HCT116 (cell line): ENCODE measurements around the gene FXYD2. TPM values are rescaled to one million over a fixed set of nuclear protein-coding genes. Genes with fewer than 3 reads are reported as not detected.

Experiments
- ATAC-seq: fragments of 200-7000 bp; cut with Tn5 transposase; 2 replicates; pipeline ENCODE4 v1.9.1; 2020; ENCODE audit warnings: mild to moderate bottlenecking, moderate library complexity
- BruUV-seq: library from RNA; stranded (reverse); fragments of 400-500 nt; replicated peaks from 2 replicates; lab custom pipeline; 2021; lab: Mats Ljungman, UMichigan
- CTCF ChIA-PET: fragments of 300-600 bp; sonication (Branson Sonifier 250); formaldehyde crosslinking; loops from one replicate; lab custom pipeline; 2021; ENCODE audit warnings: antibody characterized with exemption; lab: Charles Lee
- POLR2A ChIA-PET: fragments of 300-600, 350-600 bp; sonication (Branson Sonifier 250); formaldehyde crosslinking; loops from one replicate; lab custom pipeline; 2021; ENCODE audit warnings: antibody characterized with exemption; lab: Charles Lee
- RAD21 ChIA-PET, 2 experiments: fragments of 300-600 bp; sonication (Branson Sonifier 250); formaldehyde crosslinking; loops; one replicate each; lab custom pipeline; 2023; ENCODE audit warnings: low total read pairs in 2 of 2; ENCODE audit not compliant: uncharacterized antibody in 2 of 2, unreplicated experiment in 2 of 2, low non-redundant PET in 1 of 2; lab: Charles Lee
- DNase-seq: peaks from one replicate; pipeline ENCODE4 v3.0.0-alpha.2; 2010; ENCODE audit warnings: low read depth, low spot score
- H2AFZ ChIP-seq: fragments of 200-600 bp; shearing (Covaris generic), sonication (generic); 2 replicates; pipeline ENCODE4 v1.6.1; 2017; ENCODE audit warnings: low read depth, mixed run types, mixed read lengths, antibody characterized with exemption, low read length; ENCODE audit not compliant: poor library complexity, severe bottlenecking
- H3K27ac ChIP-seq: 2 replicates; pipeline ENCODE4 v1.5.1; 2012; ENCODE audit warnings: low read depth, low read length
- H3K27me3 ChIP-seq: fragments of 200-600 bp; sonication (generic); 2 replicates; pipeline ENCODE4 v1.6.1; 2016; ENCODE audit warnings: mixed run types, low read length, mixed read lengths; ENCODE audit not compliant: insufficient read depth
- H3K36me3 ChIP-seq, 2 experiments: fragments of 200-500 bp in 1 of 2; fragments of 200-600 bp in 1 of 2; sonication (Bioruptor generic) in 1 of 2; sonication (generic) in 1 of 2; 2 replicates each; pipeline versions ENCODE4 v1.5.1 to v1.6.1; 2014 to 2016; ENCODE audit warnings: low read length in 2 of 2, inconsistent platforms in 1 of 2, mixed read lengths in 1 of 2, mixed run types in 1 of 2; ENCODE audit not compliant: insufficient read depth in 2 of 2, control insufficient read depth in 1 of 2
- H3K4me1 ChIP-seq, 2 experiments: fragments of 200-600 bp in 1 of 2; sonication (generic) in 1 of 2; 2 replicates each; pipeline versions ENCODE4 v1.5.1 to v1.6.1; 2012 to 2017; ENCODE audit warnings: low read length in 2 of 2, inconsistent platforms in 1 of 2, mild to moderate bottlenecking in 1 of 2, mixed read lengths in 1 of 2, mixed run types in 1 of 2, moderate library complexity in 1 of 2; ENCODE audit not compliant: insufficient read depth in 2 of 2, control insufficient read depth in 1 of 2
- H3K4me2 ChIP-seq: fragments of 200-600 bp; sonication (generic); 2 replicates; pipeline ENCODE4 v1.6.1; 2017; ENCODE audit warnings: mixed run types, low read length, mixed read lengths
- H3K4me3 ChIP-seq, 2 experiments: fragments of 200-600 bp in 1 of 2; sonication (generic) in 1 of 2; replicated peaks in 1 of 2; 2 replicates each; pipeline ENCODE4 v1.5.1; 2011 to 2016; ENCODE audit warnings: low read length in 2 of 2, control low read depth in 1 of 2, low read depth in 1 of 2, mild to moderate bottlenecking in 1 of 2, mixed read lengths in 1 of 2, mixed run types in 1 of 2
- H3K79me2 ChIP-seq: fragments of 200-600 bp; sonication (generic); 2 replicates; pipeline ENCODE4 v1.6.1; 2017; ENCODE audit warnings: mild to moderate bottlenecking, mixed run types, low read length, moderate library complexity, mixed read lengths; ENCODE audit not compliant: insufficient read depth
- H3K9ac ChIP-seq: fragments of 200-600 bp; sonication (generic); 2 replicates; pipeline ENCODE4 v1.6.1; 2016; ENCODE audit warnings: low read length, mixed read lengths
- H3K9me2 ChIP-seq: fragments of 200-600 bp; sonication (generic), shearing (Covaris generic); 2 replicates; pipeline ENCODE4 v1.6.1; 2017; ENCODE audit warnings: mixed run types, mild to moderate bottlenecking, moderate library complexity; ENCODE audit not compliant: insufficient read depth
- H3K9me3 ChIP-seq, 2 experiments: fragments of 200-500 bp in 1 of 2; fragments of 200-600 bp in 1 of 2; sonication (Bioruptor generic) in 1 of 2; sonication (generic) in 1 of 2; 2 replicates each; pipeline ENCODE4 v1.6.1; 2014 to 2017; ENCODE audit warnings: low read length in 2 of 2, mixed read lengths in 2 of 2, inconsistent platforms in 1 of 2, low read depth in 1 of 2, mild to moderate bottlenecking in 1 of 2, mixed run types in 1 of 2, moderate library complexity in 1 of 2; ENCODE audit not compliant: control insufficient read depth in 1 of 2, insufficient read depth in 1 of 2
- H4K20me1 ChIP-seq: fragments of 200-600 bp; sonication (generic), shearing (Covaris generic); 2 replicates; pipeline ENCODE4 v1.6.1; 2017; ENCODE audit warnings: mixed run types, mild to moderate bottlenecking, moderate library complexity; ENCODE audit not compliant: insufficient read depth
- CBX3 ChIP-seq: IDR thresholded peaks from 2 replicates; pipeline ENCODE4 v1.6.1; 2012; ENCODE audit warnings: low read depth
- CEBPB ChIP-seq: IDR thresholded peaks from 2 replicates; pipeline ENCODE4 v1.6.1; 2012; ENCODE audit warnings: low read depth
- EGR1 ChIP-seq: IDR thresholded peaks from 2 replicates; pipeline ENCODE4 v1.6.1; 2012; ENCODE audit warnings: low read depth
- ELF1 ChIP-seq: IDR thresholded peaks from 2 replicates; pipeline ENCODE4 v1.6.1; 2012; ENCODE audit warnings: low read depth, borderline replicate concordance
- POLR2A ChIP-seq: IDR thresholded peaks from 2 replicates; pipeline ENCODE4 v1.7.0; 2011; ENCODE audit warnings: borderline replicate concordance; ENCODE audit not compliant: insufficient read depth, insufficient read length; ENCODE audit errors: extremely low read depth
- SIN3A ChIP-seq: IDR thresholded peaks from 2 replicates; pipeline ENCODE4 v1.6.1; 2012; ENCODE audit warnings: low read depth
- SP1 ChIP-seq: IDR thresholded peaks from 2 replicates; pipeline ENCODE4 v1.6.1; 2012; ENCODE audit warnings: low read depth
- SRF ChIP-seq: IDR thresholded peaks from 2 replicates; pipeline ENCODE4 v1.6.1; 2012; ENCODE audit warnings: low read depth
- YY1 ChIP-seq: IDR thresholded peaks from 2 replicates; pipeline ENCODE4 v1.6.1; 2011; ENCODE audit warnings: low read length, low read depth, moderate library complexity, mild to moderate bottlenecking; ENCODE audit not compliant: insufficient replicate concordance; ENCODE audit errors: extremely low read depth
- intact Hi-C: fragments of 100-400 bp; cut with micrococcal nuclease; formaldehyde crosslinking; loops from 2 replicates; pipeline ENCODE4 v1.10.0; 2022
- total RNA-seq: library from RNA; stranded (reverse); gene quantifications from one replicate; pipeline ENCODE4 v1.2.1, GENCODE V29; 2021; ENCODE audit not compliant: unreplicated experiment
- TF ChIP-seq, protein P1 (sequence below): IDR thresholded peaks from 2 replicates; pipeline ENCODE4 v1.6.1; 2012
- TF ChIP-seq, protein P2 (sequence below): IDR thresholded peaks from 2 replicates; pipeline ENCODE4 v1.6.1; 2011; ENCODE audit warnings: mild to moderate bottlenecking, low read length, moderate library complexity; ENCODE audit not compliant: insufficient replicate concordance; ENCODE audit errors: extremely low read depth
- TF ChIP-seq, protein P3 (sequence below), 3 experiments: fragments of 200-600 bp in 1 of 3; sonication (generic) in 1 of 3; IDR thresholded peaks in 2 of 3; conservative IDR thresholded peaks in 1 of 3; 2 replicates each; pipeline ENCODE4 v1.5.1; 2012 to 2017; ENCODE audit warnings: low read depth in 2 of 3, low read length in 2 of 3, antibody characterized with exemption in 1 of 3, borderline replicate concordance in 1 of 3, control low read depth in 1 of 3, mild to moderate bottlenecking in 1 of 3, mixed read lengths in 1 of 3, mixed run types in 1 of 3, moderate library complexity in 1 of 3; ENCODE audit not compliant: insufficient read depth in 1 of 3

Gene FXYD2
- total RNA-seq, 1 experiment from 2014 or later, result 0.52 TPM

DNA sequence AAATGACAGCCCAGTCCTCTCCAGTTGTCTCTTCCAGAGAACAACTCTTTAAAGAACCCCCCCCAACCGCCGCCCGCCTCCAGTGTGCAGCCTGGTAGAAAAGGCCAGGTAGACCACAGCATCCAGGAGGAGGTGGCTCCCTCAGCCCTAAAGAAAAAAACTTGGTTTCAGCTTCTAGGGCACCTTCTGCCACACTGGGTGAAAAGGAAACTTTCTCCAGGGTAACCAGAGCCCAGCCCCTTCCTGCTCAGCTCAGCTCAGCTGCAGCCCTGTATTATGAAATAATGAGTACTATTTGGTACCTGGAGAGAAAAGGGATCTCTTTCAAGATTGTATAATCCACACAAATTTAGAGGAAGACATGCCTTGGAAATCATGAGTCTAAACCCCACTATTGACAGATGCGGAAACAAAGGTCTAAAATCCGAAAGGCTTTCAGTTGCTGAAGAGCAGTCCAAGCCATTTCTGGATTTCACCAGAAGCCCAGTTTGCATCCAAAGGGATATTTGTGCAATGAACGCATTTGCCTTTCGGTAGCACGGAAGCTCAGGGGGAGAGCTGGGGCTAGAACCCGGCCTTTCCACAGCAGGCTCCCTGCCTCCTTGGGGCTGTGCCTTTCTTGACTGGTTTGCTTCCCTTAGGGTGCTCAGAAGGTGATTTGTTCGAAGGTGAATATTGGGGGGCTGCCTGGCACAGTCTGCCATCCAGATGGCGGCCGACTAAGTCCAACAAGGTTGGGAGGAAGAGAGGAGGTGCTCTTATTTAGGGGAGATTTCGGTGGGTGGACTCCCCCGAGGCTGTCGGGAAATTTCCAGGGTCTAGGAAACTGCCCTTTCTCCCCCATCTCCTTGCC, 48.7 kb upstream of the FXYD2 start:
- H4K20me1 ChIP-seq, result no peaks in the 10 kb centered on the region
- H3K9ac ChIP-seq, result no peak overlapping the region
- ATAC-seq, result no peak
- peaks cover 39% of the 10 kb centered on the region; the same call in 1 of the 2 replicates for H3K27me3 ChIP-seq
- no peak overlapping the region for H3K4me3 ChIP-seq
- no peak overlapping the region for H3K27ac ChIP-seq
- no peak for DNase-seq
- H3K9me3 ChIP-seq, result no peaks in the 10 kb centered on the region
- no peaks in the 10 kb centered on the region for H3K79me2 ChIP-seq
- intact Hi-C loops, result no loop called here
- H2AFZ ChIP-seq, result no peak overlapping the region
- H3K9me2 ChIP-seq, result no peaks in the 10 kb centered on the region
- TF ChIP-seq EGR1, result no peak
- TF ChIP-seq, protein P1, sequence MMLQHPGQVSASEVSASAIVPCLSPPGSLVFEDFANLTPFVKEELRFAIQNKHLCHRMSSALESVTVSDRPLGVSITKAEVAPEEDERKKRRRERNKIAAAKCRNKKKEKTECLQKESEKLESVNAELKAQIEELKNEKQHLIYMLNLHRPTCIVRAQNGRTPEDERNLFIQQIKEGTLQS, result no peak
- TF ChIP-seq SIN3A, result no peak
- TF ChIP-seq CBX3, result no peak
- TF ChIP-seq POLR2A, result no peak
- TF ChIP-seq SRF, result no peak
- TF ChIP-seq, protein P2, sequence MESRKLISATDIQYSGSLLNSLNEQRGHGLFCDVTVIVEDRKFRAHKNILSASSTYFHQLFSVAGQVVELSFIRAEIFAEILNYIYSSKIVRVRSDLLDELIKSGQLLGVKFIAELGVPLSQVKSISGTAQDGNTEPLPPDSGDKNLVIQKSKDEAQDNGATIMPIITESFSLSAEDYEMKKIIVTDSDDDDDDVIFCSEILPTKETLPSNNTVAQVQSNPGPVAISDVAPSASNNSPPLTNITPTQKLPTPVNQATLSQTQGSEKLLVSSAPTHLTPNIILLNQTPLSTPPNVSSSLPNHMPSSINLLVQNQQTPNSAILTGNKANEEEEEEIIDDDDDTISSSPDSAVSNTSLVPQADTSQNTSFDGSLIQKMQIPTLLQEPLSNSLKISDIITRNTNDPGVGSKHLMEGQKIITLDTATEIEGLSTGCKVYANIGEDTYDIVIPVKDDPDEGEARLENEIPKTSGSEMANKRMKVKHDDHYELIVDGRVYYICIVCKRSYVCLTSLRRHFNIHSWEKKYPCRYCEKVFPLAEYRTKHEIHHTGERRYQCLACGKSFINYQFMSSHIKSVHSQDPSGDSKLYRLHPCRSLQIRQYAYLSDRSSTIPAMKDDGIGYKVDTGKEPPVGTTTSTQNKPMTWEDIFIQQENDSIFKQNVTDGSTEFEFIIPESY, result no peak
- no peak for TF ChIP-seq CEBPB
- TF ChIP-seq, protein P3, sequence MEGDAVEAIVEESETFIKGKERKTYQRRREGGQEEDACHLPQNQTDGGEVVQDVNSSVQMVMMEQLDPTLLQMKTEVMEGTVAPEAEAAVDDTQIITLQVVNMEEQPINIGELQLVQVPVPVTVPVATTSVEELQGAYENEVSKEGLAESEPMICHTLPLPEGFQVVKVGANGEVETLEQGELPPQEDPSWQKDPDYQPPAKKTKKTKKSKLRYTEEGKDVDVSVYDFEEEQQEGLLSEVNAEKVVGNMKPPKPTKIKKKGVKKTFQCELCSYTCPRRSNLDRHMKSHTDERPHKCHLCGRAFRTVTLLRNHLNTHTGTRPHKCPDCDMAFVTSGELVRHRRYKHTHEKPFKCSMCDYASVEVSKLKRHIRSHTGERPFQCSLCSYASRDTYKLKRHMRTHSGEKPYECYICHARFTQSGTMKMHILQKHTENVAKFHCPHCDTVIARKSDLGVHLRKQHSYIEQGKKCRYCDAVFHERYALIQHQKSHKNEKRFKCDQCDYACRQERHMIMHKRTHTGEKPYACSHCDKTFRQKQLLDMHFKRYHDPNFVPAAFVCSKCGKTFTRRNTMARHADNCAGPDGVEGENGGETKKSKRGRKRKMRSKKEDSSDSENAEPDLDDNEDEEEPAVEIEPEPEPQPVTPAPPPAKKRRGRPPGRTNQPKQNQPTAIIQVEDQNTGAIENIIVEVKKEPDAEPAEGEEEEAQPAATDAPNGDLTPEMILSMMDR (IDR thresholded peaks at IDR 0.05 in 2 of 3, conservative IDR thresholded peaks at IDR 0.05 in 1 of 3; ENCODE audit: borderline replicate concordance in 1 of 3, insufficient read depth in 1 of 3, low read depth in 2 of 3, low read length in 2 of 3), result no peak
- TF ChIP-seq SP1, result no peak
- TF ChIP-seq ELF1, result no peak
- TF ChIP-seq YY1, result no peak
- BruUV-seq, result no TSS peak
- H3K36me3 ChIP-seq, result no peaks in the 10 kb centered on the region
- H3K4me1 ChIP-seq, result peaks cover 5 to 13% of the 10 kb centered on the region in 2 experiments; a peak in 3 of 4 replicates
- RAD21 ChIA-PET, result no interaction called here
- no peak overlapping the region for H3K4me2 ChIP-seq
- CTCF ChIA-PET, result no interaction called here
- POLR2A ChIA-PET, result no interaction called here
